GM12873 (cell line): ENCODE measurements around the gene ATP5ME.

Experiments used
- TF ChIP-seq, protein P1 (sequence below): IDR thresholded peaks from 2 replicates; pipeline ENCODE4 v1.5.1; 2012; ENCODE audit warnings: low read depth, mild to moderate bottlenecking, moderate library complexity, low read length, control low read depth; ENCODE audit not compliant: insufficient read depth; ENCODE audit errors: missing control alignments

Gene ATP5ME

DNA sequence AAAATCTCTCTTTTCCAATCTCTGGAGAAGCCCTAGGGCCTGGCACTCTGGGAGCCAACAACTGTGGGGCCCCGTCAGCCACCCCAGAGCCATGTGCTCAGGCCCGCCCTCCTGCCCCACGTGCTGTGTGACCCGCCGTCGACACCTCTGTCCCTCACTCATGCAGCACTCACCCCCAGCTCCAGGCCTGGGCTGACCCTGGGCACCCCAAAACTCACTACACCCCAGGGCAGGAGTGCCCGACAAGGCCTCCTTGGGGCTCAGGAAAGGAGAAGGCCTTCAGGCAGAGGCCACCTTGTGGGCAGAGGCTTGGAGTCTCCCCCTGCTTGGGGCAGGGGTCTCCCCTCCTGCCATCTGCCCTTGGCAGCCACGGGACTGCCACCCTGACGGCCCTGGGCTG, 6.0 kb upstream of the ATP5ME start:
- TF ChIP-seq, protein P1, sequence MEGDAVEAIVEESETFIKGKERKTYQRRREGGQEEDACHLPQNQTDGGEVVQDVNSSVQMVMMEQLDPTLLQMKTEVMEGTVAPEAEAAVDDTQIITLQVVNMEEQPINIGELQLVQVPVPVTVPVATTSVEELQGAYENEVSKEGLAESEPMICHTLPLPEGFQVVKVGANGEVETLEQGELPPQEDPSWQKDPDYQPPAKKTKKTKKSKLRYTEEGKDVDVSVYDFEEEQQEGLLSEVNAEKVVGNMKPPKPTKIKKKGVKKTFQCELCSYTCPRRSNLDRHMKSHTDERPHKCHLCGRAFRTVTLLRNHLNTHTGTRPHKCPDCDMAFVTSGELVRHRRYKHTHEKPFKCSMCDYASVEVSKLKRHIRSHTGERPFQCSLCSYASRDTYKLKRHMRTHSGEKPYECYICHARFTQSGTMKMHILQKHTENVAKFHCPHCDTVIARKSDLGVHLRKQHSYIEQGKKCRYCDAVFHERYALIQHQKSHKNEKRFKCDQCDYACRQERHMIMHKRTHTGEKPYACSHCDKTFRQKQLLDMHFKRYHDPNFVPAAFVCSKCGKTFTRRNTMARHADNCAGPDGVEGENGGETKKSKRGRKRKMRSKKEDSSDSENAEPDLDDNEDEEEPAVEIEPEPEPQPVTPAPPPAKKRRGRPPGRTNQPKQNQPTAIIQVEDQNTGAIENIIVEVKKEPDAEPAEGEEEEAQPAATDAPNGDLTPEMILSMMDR = no peak

DNA sequence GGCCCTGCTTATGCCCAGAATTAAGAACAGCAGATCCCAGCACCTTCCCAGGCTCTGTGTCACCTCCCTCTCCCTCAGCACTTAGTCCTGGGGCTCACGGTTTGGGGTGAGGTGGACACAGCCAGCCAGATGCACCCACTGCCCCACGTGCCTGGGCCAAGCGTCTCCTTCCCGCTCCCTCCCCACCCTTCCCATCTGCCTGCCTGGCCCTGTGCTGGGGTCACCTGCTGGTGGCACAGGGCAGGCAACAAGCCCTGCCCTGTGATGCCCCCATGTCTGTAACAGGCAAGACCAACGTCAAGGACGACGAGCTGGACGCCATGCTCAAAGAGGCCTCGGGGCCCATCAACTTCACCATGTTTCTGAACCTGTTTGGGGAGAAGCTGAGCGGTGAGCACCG, 5.6 kb upstream of the ATP5ME start:
- TF ChIP-seq, protein P1 = no peak

DNA sequence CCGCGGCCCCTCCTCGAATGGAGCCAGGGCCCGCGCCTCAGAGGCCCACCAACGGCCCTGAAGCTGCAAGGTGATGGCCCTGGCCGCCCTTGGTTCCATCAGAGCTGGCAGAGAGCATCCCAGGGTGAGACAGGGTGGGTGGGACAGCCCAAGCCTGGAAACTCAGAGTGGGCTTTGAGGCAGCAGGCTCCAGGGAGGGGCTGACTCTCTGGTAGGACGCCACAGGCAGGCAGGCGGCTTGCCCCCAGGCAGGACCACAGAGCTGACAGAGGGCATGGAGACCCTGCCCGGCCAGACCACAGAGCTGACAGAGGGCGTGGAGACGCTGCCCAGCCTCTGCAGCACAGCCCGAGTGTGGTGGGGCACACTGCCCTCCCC, 5.0 kb upstream of the ATP5ME start:
- TF ChIP-seq, protein P1 = no peak

DNA sequence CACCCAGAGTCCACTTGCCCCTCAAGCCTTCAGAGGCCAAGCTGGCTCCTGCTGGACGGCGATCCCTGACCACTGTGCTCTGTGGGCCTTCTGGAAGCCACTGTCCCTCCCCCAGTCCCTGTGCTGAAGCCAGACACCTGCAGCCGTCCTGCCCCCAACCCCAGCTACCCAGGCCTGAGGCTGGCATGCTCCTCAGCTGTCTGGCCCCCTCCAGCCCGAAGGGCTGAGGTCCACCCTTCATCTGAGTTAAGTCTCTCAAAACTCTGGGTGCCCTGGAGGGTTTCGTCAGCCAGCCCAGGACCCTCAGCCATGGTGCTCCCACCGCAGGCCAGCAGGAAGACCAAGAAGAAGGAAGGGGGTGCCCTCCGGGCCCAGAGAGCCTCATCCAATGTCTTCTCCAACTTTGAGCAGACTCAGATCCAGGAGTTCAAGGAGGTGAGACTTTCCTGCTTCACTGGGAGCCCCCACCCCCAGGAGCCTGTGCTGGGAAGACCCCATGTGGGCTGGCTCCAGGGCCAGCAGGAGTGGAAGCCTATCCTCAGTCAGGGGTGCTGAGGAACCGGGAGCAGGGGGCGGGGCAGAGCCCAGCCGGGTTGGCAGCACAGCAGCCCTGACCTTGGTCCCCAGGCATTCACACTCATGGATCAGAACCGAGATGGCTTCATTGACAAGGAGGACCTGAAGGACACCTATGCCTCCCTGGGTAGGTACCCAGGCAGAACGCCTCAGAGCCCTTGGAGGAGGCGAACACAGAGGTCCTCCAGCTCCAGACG, 4.4 kb upstream of the ATP5ME start:
- TF ChIP-seq, protein P1 = no peak

DNA sequence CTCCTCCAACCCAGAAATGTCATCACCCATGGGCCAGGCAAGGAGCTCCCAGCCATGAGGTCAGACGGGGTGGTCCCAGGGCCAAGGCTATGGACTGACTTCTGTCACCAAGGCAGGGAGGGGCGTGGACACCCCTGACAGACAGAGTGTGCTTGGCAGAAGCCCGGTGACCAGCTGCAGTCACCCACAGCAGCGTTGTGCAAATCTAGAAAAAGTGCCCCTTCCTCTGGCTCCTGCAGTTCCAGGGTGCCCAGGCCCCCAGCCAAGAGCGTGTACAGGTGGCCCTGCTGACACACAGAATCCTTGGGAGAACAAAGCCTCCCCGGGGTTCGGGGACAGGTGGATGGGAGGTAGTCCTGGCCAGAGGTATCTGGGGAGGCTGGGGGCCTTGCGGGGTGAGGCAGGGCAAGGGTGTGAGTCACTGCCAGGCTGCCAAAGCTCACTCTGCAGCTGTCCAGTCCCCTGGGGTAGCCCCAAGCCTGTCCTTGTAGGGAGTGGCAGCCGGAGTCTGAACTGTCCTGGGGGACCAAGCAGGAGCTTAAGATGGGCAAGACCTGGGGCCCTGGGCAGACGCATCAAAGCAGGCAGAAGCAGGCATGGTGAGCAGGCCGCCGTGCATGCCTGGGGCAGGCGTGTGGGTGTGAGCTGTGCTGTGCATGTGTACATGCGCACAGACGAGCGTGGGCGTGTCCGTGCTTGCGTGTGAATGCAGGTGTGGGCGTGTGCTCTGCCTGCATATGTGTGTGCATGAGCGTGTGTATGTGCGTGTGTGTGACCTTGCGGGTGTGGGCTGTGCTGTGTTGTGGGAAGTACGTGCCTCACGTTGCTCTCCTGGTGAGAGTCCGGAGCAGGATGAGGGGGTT, 3.6 kb upstream of the ATP5ME start:
- TF ChIP-seq, protein P1 = no peak

DNA sequence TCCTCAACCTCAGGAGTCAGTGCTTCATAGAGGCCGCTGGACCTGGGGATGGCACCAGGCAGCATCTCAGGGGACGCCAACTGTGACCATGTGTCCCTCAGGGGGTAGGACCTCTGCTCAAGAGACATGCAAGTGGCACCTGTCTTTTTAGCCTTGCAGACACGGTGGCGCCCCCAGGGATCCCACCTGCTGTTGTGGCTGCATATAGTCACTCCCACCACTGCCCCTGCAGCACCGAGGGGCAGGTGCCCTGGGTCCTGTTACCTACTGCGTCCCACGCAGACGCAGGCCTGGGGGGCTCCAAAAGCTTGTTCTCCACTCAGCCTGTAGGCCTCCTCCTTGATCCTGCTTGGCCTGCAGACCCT, 2.8 kb upstream of the ATP5ME start:
- TF ChIP-seq, protein P1 = no peak

DNA sequence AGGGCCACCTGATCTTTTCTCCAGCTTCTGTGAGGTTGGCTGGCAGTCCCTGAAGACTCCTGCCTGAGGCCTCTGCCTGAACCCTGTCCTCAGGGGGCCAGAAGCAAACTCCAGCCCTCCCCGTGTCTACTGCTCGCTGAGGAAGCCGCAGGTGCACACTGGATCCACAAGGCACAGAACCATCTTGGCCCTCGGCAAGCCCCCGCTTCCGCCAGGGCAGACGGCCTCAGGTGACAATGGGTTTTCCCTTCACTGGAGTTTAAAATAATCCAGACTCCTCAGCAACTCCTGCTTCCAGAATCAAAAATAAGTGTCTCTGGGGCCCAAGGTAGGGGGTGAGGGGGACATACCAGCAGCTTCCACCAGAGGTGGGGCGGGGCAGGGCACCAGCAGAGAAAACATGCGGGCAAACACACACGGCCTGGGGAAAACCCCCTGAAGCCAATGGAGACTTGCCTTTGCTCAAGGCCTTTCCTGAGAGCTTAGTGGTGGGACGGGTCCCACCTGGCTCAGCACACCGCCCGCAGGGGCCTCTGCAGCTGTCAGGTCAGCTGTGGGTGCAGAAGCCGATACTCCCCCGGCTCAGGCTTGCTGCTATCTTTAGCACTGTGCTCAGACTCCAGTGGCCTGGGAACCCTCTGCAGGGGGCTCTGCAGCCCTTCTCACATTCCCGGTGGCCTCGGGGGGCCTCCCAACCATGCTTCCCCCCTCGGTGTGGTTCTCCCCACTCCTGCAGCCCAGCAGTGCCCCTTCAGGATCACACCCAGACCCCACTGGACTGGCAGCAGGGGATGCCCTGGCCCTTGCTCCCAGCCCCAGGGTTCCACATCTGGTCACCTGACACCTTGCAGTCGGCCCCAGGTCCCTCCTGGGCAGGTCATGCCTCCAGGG, 2.1 kb upstream of the ATP5ME start:
- TF ChIP-seq, protein P1 = no peak
